Right atrium auricular region (tissue), 2 donors: ENCODE data around the gene FGF6. TPM values are rescaled to one million over a fixed set of nuclear protein-coding genes. Genes with fewer than 3 reads are reported as not detected.
A peak's percentile ranks its signal among the peaks of the same experiment; 100 is the strongest.

Experiments
- DNase-seq: peaks from one replicate; pipeline ENCODE4 v3.0.0-alpha.2; 2019; ENCODE audit warnings: low spot score
- H3K27ac ChIP-seq, 2 donors: fragments of 200-600 bp; sonication (generic); 1 replicate in 1 of 2; 2 replicates in 1 of 2; pipeline ENCODE4 v1.5.1; 2016 to 2019
- H3K27me3 ChIP-seq, 2 donors: fragments of 200-600 bp; sonication (generic); one replicate each; pipeline versions ENCODE4 v1.5.1 to v1.6.0; 2017 to 2019
- H3K36me3 ChIP-seq: fragments of 200-600 bp; sonication (generic); one replicate; pipeline ENCODE4 v1.5.1; 2016
- H3K4me1 ChIP-seq, 2 donors: fragments of 200-600 bp; sonication (generic); one replicate each; pipeline versions ENCODE4 v1.5.1 to v1.6.0; 2017 to 2019
- H3K4me3 ChIP-seq, 2 donors: fragments of 200-600 bp; sonication (generic); 1 replicate in 1 of 2; 2 replicates in 1 of 2; pipeline ENCODE4 v1.5.1; 2017 to 2019; ENCODE audit warnings: mild to moderate bottlenecking in 1 of 2, moderate library complexity in 1 of 2
- H3K9me3 ChIP-seq, 2 donors: fragments of 200-600 bp; sonication (generic); one replicate each; pipeline ENCODE4 v1.5.1; 2019
- CTCF ChIP-seq, 2 donors: fragments of 200-600 bp; sonication (generic); IDR thresholded peaks; one replicate each; pipeline ENCODE4 v1.5.1; 2019; ENCODE audit warnings: antibody characterized with exemption in 2 of 2
- total RNA-seq, 2 donors: library from RNA; depleted of rRNA; stranded (reverse); fragments of >200 nt; gene quantifications; one replicate each; pipeline ENCODE4 v1.1.0, GENCODE V29; 2016

The FGF6 gene
- total RNA-seq, 2 donors from 2014 or later, result not detected

GRCh38 chr12:4439736-4440135 lies 5.9 kb downstream of the FGF6 start:
- no peak for TF ChIP-seq CTCF (IDR thresholded peaks at IDR 0.05)
- peak; percentile 21 for DNase-seq
- no peak overlapping the region for H3K27ac ChIP-seq
- peaks cover 0 to 2% of the 10 kb centered on the region in 2 donors for H3K27me3 ChIP-seq
- H3K4me1 ChIP-seq, result peaks cover 0 to 12% of the 10 kb centered on the region in 2 donors
- H3K36me3 ChIP-seq, result no peaks in the 10 kb centered on the region
- H3K9me3 ChIP-seq, result no peaks in the 10 kb centered on the region
- H3K4me3 ChIP-seq, result no peak overlapping the region

GRCh38 chr12:4438834-4439596 lies 6.6 kb downstream of the FGF6 start:
- Histone ChIP-seq H3K9me3 (no peaks in the 10 kb centered on the region), H3K36me3 (no peaks in the 10 kb centered on the region), H3K4me3 (no peak overlapping the region), H3K4me1 (peaks cover 0 to 12% of the 10 kb centered on the region in 2 donors), H3K27me3 (peaks cover 0 to 2% of the 10 kb centered on the region in 2 donors), H3K27ac (no peak overlapping the region)
- DNase-seq, result peak; percentile 48
- no peak for TF ChIP-seq CTCF (IDR thresholded peaks at IDR 0.05)

GRCh38 chr12:4435537-4435936 lies 10.1 kb downstream of the FGF6 start:
- no peaks in the 10 kb centered on the region for H3K9me3 ChIP-seq
- no peaks in the 10 kb centered on the region for H3K36me3 ChIP-seq
- no peak overlapping the region for H3K4me3 ChIP-seq
- TF ChIP-seq CTCF (IDR thresholded peaks at IDR 0.05), result no peak
- no peaks in the 10 kb centered on the region for H3K4me1 ChIP-seq
- no peak overlapping the region for H3K27ac ChIP-seq
- H3K27me3 ChIP-seq, result no peaks in the 10 kb centered on the region
- no peak for DNase-seq

GRCh38 chr12:4434706-4435425 lies 10.7 kb downstream of the FGF6 start:
- peak; percentile 40 for DNase-seq
- H3K27ac ChIP-seq, result no peak overlapping the region
- no peak for TF ChIP-seq CTCF (IDR thresholded peaks at IDR 0.05)
- H3K36me3 ChIP-seq, result no peaks in the 10 kb centered on the region
- H3K27me3 ChIP-seq, result no peaks in the 10 kb centered on the region
- H3K9me3 ChIP-seq, result no peaks in the 10 kb centered on the region
- H3K4me1 ChIP-seq, result no peaks in the 10 kb centered on the region
- H3K4me3 ChIP-seq, result no peak overlapping the region

- no peak overlapping the region for H3K4me3 ChIP-seq
- TF ChIP-seq CTCF (IDR thresholded peaks at IDR 0.05), result no peak
- H3K27ac ChIP-seq, result no peak overlapping the region
- H3K27me3 ChIP-seq, result no peaks in the 10 kb centered on the region
- DNase-seq, result peak; percentile 34
- H3K9me3 ChIP-seq, result no peaks in the 10 kb centered on the region
- no peaks in the 10 kb centered on the region for H3K36me3 ChIP-seq
- no peaks in the 10 kb centered on the region for H3K4me1 ChIP-seq
Measured at GRCh38 chr12:4434301-4434700, 11.3 kb downstream of the FGF6 start.
